HCT116 (cell line): Measurements from ENCODE around the gene TEX54. TPM values are rescaled to one million over a fixed set of nuclear protein-coding genes. Genes with fewer than 3 reads are reported as not detected.

Experiments
- ATAC-seq: fragments of 200-7000 bp; cut with Tn5 transposase; 2 replicates; pipeline ENCODE4 v1.9.1; 2020; ENCODE audit warnings: mild to moderate bottlenecking, moderate library complexity
- BruUV-seq: library from RNA; stranded (reverse); fragments of 400-500 nt; replicated peaks from 2 replicates; lab custom pipeline; 2021; lab: Mats Ljungman, UMichigan
- CTCF ChIA-PET: fragments of 300-600 bp; sonication (Branson Sonifier 250); formaldehyde crosslinking; loops from one replicate; lab custom pipeline; 2021; ENCODE audit warnings: antibody characterized with exemption; lab: Charles Lee
- POLR2A ChIA-PET: fragments of 300-600, 350-600 bp; sonication (Branson Sonifier 250); formaldehyde crosslinking; loops from one replicate; lab custom pipeline; 2021; ENCODE audit warnings: antibody characterized with exemption; lab: Charles Lee
- RAD21 ChIA-PET, 2 experiments: fragments of 300-600 bp; sonication (Branson Sonifier 250); formaldehyde crosslinking; loops; one replicate each; lab custom pipeline; 2023; ENCODE audit warnings: low total read pairs in 2 of 2; ENCODE audit not compliant: uncharacterized antibody in 2 of 2, unreplicated experiment in 2 of 2, low non-redundant PET in 1 of 2; lab: Charles Lee
- DNase-seq: peaks from one replicate; pipeline ENCODE4 v3.0.0-alpha.2; 2010; ENCODE audit warnings: low read depth, low spot score
- H2AFZ ChIP-seq: fragments of 200-600 bp; shearing (Covaris generic), sonication (generic); 2 replicates; pipeline ENCODE4 v1.6.1; 2017; ENCODE audit warnings: low read depth, mixed run types, mixed read lengths, antibody characterized with exemption, low read length; ENCODE audit not compliant: poor library complexity, severe bottlenecking
- H3K27ac ChIP-seq: 2 replicates; pipeline ENCODE4 v1.5.1; 2012; ENCODE audit warnings: low read depth, low read length
- H3K27me3 ChIP-seq: fragments of 200-600 bp; sonication (generic); 2 replicates; pipeline ENCODE4 v1.6.1; 2016; ENCODE audit warnings: mixed run types, low read length, mixed read lengths; ENCODE audit not compliant: insufficient read depth
- H3K36me3 ChIP-seq, 2 experiments: fragments of 200-500 bp in 1 of 2; fragments of 200-600 bp in 1 of 2; sonication (Bioruptor generic) in 1 of 2; sonication (generic) in 1 of 2; 2 replicates each; pipeline versions ENCODE4 v1.5.1 to v1.6.1; 2014 to 2016; ENCODE audit warnings: low read length in 2 of 2, inconsistent platforms in 1 of 2, mixed read lengths in 1 of 2, mixed run types in 1 of 2; ENCODE audit not compliant: insufficient read depth in 2 of 2, control insufficient read depth in 1 of 2
- H3K4me1 ChIP-seq, 2 experiments: fragments of 200-600 bp in 1 of 2; sonication (generic) in 1 of 2; 2 replicates each; pipeline versions ENCODE4 v1.5.1 to v1.6.1; 2012 to 2017; ENCODE audit warnings: low read length in 2 of 2, inconsistent platforms in 1 of 2, mild to moderate bottlenecking in 1 of 2, mixed read lengths in 1 of 2, mixed run types in 1 of 2, moderate library complexity in 1 of 2; ENCODE audit not compliant: insufficient read depth in 2 of 2, control insufficient read depth in 1 of 2
- H3K4me2 ChIP-seq: fragments of 200-600 bp; sonication (generic); 2 replicates; pipeline ENCODE4 v1.6.1; 2017; ENCODE audit warnings: mixed run types, low read length, mixed read lengths
- H3K4me3 ChIP-seq, 2 experiments: fragments of 200-600 bp in 1 of 2; sonication (generic) in 1 of 2; replicated peaks in 1 of 2; 2 replicates each; pipeline ENCODE4 v1.5.1; 2011 to 2016; ENCODE audit warnings: low read length in 2 of 2, control low read depth in 1 of 2, low read depth in 1 of 2, mild to moderate bottlenecking in 1 of 2, mixed read lengths in 1 of 2, mixed run types in 1 of 2
- H3K79me2 ChIP-seq: fragments of 200-600 bp; sonication (generic); 2 replicates; pipeline ENCODE4 v1.6.1; 2017; ENCODE audit warnings: mild to moderate bottlenecking, mixed run types, low read length, moderate library complexity, mixed read lengths; ENCODE audit not compliant: insufficient read depth
- H3K9ac ChIP-seq: fragments of 200-600 bp; sonication (generic); 2 replicates; pipeline ENCODE4 v1.6.1; 2016; ENCODE audit warnings: low read length, mixed read lengths
- H3K9me2 ChIP-seq: fragments of 200-600 bp; sonication (generic), shearing (Covaris generic); 2 replicates; pipeline ENCODE4 v1.6.1; 2017; ENCODE audit warnings: mixed run types, mild to moderate bottlenecking, moderate library complexity; ENCODE audit not compliant: insufficient read depth
- H3K9me3 ChIP-seq, 2 experiments: fragments of 200-500 bp in 1 of 2; fragments of 200-600 bp in 1 of 2; sonication (Bioruptor generic) in 1 of 2; sonication (generic) in 1 of 2; 2 replicates each; pipeline ENCODE4 v1.6.1; 2014 to 2017; ENCODE audit warnings: low read length in 2 of 2, mixed read lengths in 2 of 2, inconsistent platforms in 1 of 2, low read depth in 1 of 2, mild to moderate bottlenecking in 1 of 2, mixed run types in 1 of 2, moderate library complexity in 1 of 2; ENCODE audit not compliant: control insufficient read depth in 1 of 2, insufficient read depth in 1 of 2
- H4K20me1 ChIP-seq: fragments of 200-600 bp; sonication (generic), shearing (Covaris generic); 2 replicates; pipeline ENCODE4 v1.6.1; 2017; ENCODE audit warnings: mixed run types, mild to moderate bottlenecking, moderate library complexity; ENCODE audit not compliant: insufficient read depth
- CEBPB ChIP-seq: IDR thresholded peaks from 2 replicates; pipeline ENCODE4 v1.6.1; 2012; ENCODE audit warnings: low read depth
- EGR1 ChIP-seq: IDR thresholded peaks from 2 replicates; pipeline ENCODE4 v1.6.1; 2012; ENCODE audit warnings: low read depth
- ELF1 ChIP-seq: IDR thresholded peaks from 2 replicates; pipeline ENCODE4 v1.6.1; 2012; ENCODE audit warnings: low read depth, borderline replicate concordance
- EZH2phosphoT487 ChIP-seq: fragments of 200-600 bp; IDR thresholded peaks from 2 replicates; pipeline ENCODE4 v1.6.1; 2018; ENCODE audit warnings: antibody characterized with exemption, borderline replicate concordance
- FOSL1 ChIP-seq: IDR thresholded peaks from 2 replicates; pipeline ENCODE4 v1.6.1; 2012; ENCODE audit warnings: low read depth
- RAD21 ChIP-seq: IDR thresholded peaks from 2 replicates; pipeline ENCODE4 v1.6.1; 2012; ENCODE audit warnings: low read depth, mild to moderate bottlenecking
- SRF ChIP-seq: IDR thresholded peaks from 2 replicates; pipeline ENCODE4 v1.6.1; 2012; ENCODE audit warnings: low read depth
- TCF7L2 ChIP-seq: IDR thresholded peaks from 2 replicates; pipeline ENCODE4 v1.7.0; 2011; ENCODE audit warnings: borderline replicate concordance, inconsistent platforms; ENCODE audit not compliant: insufficient read depth, insufficient read length; ENCODE audit errors: extremely low read depth
- YY1 ChIP-seq: IDR thresholded peaks from 2 replicates; pipeline ENCODE4 v1.6.1; 2011; ENCODE audit warnings: low read length, low read depth, moderate library complexity, mild to moderate bottlenecking; ENCODE audit not compliant: insufficient replicate concordance; ENCODE audit errors: extremely low read depth
- ZNF274 ChIP-seq: fragments of 200-500 bp; sonication (Bioruptor generic); IDR thresholded peaks from 2 replicates; pipeline ENCODE4 v1.6.1; 2014; ENCODE audit warnings: mild to moderate bottlenecking, low read depth, low read length, inconsistent platforms
- intact Hi-C: fragments of 100-400 bp; cut with micrococcal nuclease; formaldehyde crosslinking; loops from 2 replicates; pipeline ENCODE4 v1.10.0; 2022
- total RNA-seq: library from RNA; stranded (reverse); gene quantifications from one replicate; pipeline ENCODE4 v1.2.1, GENCODE V29; 2021; ENCODE audit not compliant: unreplicated experiment
- TF ChIP-seq, protein P1 (sequence below): IDR thresholded peaks from 2 replicates; pipeline ENCODE4 v1.6.1; 2011; ENCODE audit warnings: mild to moderate bottlenecking, low read length, moderate library complexity; ENCODE audit not compliant: insufficient replicate concordance; ENCODE audit errors: extremely low read depth
- TF ChIP-seq, protein P2 (sequence below): IDR thresholded peaks from 2 replicates; pipeline ENCODE4 v1.6.1; 2012

Gene TEX54
- total RNA-seq, 1 experiment from 2014 or later, result not detected

DNA sequence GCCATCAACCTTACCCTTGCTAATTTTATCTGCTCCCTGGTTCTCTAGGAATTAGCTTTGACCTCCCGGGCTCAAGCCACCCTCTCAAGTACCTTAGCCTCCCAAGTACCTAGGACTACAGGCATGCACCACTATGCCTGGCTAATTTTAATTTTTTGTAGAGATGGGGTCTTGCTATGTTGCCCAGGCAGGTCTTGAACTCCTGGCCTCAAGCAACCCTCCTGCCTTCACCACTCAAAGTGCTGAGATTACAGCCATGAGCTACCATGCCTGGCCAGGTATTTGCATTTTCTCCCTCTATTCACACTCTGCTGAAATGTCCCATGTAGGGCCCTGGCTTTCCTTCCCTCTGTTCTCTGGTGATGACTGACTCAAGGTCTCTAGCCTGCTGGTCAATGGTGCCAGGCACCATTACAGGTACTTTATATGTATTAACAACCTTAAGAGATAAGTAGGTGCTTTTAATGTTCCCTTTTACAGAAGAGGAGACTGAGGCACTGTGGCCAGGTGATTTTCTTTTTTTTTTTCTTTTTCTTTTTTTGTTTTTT lies 15.2 kb upstream of the TEX54 start:
- intact Hi-C loops, result no loop called here
- BruUV-seq, result no TSS peak
- peaks cover 9 to 10% of the 10 kb centered on the region in 2 experiments; a peak in 3 of 4 replicates for H3K36me3 ChIP-seq

More for the DNA sequence above, 15.2 kb upstream of the TEX54 start:
- Histone ChIP-seq H3K9ac (no peak overlapping the region), H3K9me3 (no peaks in the 10 kb centered on the region), H3K4me1 (peaks cover 20 to 38% of the 10 kb centered on the region in 2 experiments; a peak in 3 of 4 replicates), H3K27ac (no peak overlapping the region), H3K79me2 (peaks cover 9% of the 10 kb centered on the region), H3K27me3 (no peaks in the 10 kb centered on the region), H4K20me1 (peaks cover 10% of the 10 kb centered on the region; the same call in 1 of the 2 replicates), H3K4me3 (no peak overlapping the region), H3K4me2 (no peak overlapping the region), H2AFZ (no peak overlapping the region), H3K9me2 (no peaks in the 10 kb centered on the region)
- TF ChIP-seq YY1 (no peak), EZH2phosphoT487 (no peak), TCF7L2 (no peak), EGR1 (no peak), RAD21 (no peak), FOSL1 (no peak), ELF1 (no peak), SRF (no peak), CEBPB (no peak), ZNF274 (no peak)
- TF ChIP-seq, protein P1, sequence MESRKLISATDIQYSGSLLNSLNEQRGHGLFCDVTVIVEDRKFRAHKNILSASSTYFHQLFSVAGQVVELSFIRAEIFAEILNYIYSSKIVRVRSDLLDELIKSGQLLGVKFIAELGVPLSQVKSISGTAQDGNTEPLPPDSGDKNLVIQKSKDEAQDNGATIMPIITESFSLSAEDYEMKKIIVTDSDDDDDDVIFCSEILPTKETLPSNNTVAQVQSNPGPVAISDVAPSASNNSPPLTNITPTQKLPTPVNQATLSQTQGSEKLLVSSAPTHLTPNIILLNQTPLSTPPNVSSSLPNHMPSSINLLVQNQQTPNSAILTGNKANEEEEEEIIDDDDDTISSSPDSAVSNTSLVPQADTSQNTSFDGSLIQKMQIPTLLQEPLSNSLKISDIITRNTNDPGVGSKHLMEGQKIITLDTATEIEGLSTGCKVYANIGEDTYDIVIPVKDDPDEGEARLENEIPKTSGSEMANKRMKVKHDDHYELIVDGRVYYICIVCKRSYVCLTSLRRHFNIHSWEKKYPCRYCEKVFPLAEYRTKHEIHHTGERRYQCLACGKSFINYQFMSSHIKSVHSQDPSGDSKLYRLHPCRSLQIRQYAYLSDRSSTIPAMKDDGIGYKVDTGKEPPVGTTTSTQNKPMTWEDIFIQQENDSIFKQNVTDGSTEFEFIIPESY, result no peak
- TF ChIP-seq, protein P2, sequence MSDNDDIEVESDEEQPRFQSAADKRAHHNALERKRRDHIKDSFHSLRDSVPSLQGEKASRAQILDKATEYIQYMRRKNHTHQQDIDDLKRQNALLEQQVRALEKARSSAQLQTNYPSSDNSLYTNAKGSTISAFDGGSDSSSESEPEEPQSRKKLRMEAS, result no peak
- CTCF ChIA-PET, result no interaction called here
- POLR2A ChIA-PET, result interaction anchor here (1.0 to 4.1 kb wide), 2 partner anchors 16 to 26 kb away, joined by 3 to 17 read pairs; partner anchors contain the start of genes STX5 and TEX54
- RAD21 ChIA-PET, result interaction anchor here in 1 of 2 experiments (0.6 kb wide), 1 partner anchor 1164 kb away, joined by 3 read pairs; no protein-coding TSS in a partner anchor
- DNase-seq (no peak), ATAC-seq (no peak)
